ENCODE measurements around the gene PTGR1.
"Not testable (repeated sequence)": the region's sequence is repeated elsewhere in the genome, so short reads cannot be mapped to it uniquely, and the experiment has no call there.

The PTGR1 gene

DNA sequence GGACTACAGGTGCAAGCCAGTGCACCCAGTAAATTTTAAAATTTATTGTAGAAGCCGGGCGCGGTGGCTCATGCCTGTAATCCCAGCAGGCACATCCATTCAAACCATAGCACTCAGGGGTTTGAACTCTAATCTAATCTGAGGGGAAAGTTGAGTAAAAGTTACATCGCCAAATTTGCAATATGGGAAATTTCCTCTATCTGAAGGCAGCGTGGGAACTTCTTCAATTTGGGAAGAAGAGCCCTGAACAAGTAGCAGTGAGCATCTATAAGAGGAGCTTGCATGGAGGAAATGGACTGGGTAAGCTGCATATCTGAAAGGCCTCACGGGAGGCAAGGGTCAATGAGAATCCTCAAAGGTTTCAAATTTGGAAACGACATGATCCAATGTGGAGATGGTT lies 29.0 kb upstream of the PTGR1 start:
- DNase-seq = no peak
- no peak overlapping the region for H3K4me3 Mint-ChIP-seq
- ATAC-seq = no peak
- H3K36me3 Mint-ChIP-seq (ENCODE audit: low read depth) = peaks cover 19% of the 10 kb centered on the region
- no peaks in the 10 kb centered on the region for H3K27me3 Mint-ChIP-seq
- peaks cover 24% of the 10 kb centered on the region for H3K4me1 Mint-ChIP-seq
- H3K9me3 Mint-ChIP-seq = no peaks in the 10 kb centered on the region
- H3K27ac Mint-ChIP-seq = no peak overlapping the region

GRCh38 chr9:111627260-111627963 lies 28.0 kb upstream of the PTGR1 start:
- Mint-ChIP-seq H3K27me3 (peaks cover 4% of the 10 kb centered on the region), H3K36me3 (ENCODE audit: low read depth) (peaks cover 9% of the 10 kb centered on the region), H3K9me3 (no peaks in the 10 kb centered on the region), H3K4me3 (no peak overlapping the region), H3K4me1 (peaks cover 14% of the 10 kb centered on the region), H3K27ac (no peak overlapping the region)
- no peak for DNase-seq
- no peak for ATAC-seq

DNA sequence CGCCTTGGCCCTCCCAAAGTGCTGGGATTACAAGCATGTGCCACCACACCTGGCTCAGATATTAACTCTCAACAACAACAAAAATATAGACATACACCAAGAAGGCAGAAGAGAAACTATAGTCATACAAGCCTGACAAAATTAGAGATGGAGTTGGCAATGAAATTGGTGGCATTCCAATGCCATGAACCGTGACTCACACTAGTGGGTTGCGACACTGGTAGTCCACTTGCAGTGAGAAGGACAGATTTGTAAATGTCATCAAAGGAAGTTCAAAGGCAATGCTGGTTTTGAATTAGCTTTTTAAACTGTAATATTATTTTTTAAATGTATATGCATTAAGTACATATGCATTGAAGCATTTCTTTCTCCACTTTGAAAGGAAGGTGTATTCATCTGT lies 23.2 kb upstream of the PTGR1 start:
- Mint-ChIP-seq H3K4me1 (no peaks in the 10 kb centered on the region), H3K4me3 (no peak overlapping the region), H3K27ac (no peak overlapping the region), H3K9me3 (no peaks in the 10 kb centered on the region), H3K36me3 (ENCODE audit: low read depth) (no peaks in the 10 kb centered on the region), H3K27me3 (peaks cover 8% of the 10 kb centered on the region)
- DNase-seq (no peak), ATAC-seq (no peak)

DNA sequence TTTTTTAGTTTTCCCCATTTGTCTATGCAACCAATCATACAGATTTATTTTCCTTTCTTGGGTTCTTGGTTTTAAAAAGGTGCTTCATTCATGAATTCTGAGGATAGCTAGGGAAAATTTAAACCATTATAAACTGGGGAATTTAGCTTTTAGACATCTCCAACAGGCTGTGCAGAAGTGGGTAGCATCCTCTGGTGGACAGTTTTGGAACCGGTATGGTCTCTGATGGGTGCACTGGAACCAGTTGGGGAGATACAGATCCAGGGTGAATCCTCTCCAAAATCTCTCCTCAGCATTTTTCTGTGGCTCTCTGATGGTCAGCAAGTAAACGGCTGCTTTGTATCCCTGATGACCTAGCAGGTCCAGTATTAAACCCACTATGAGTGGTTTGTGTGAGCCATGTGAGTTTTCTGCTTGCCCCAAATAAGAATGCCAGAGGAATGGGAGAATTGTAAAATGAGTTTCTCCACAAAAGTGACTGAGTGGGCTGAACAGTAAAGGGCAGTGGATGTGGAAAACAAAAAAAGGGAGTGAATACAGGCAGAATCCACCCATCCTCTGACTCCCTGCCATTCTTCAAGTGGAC lies 22.5 kb upstream of the PTGR1 start:
- ATAC-seq (no peak), DNase-seq (peak; percentile 16)
- no peaks in the 10 kb centered on the region for H3K9me3 Mint-ChIP-seq
- H3K27ac Mint-ChIP-seq = no peak overlapping the region
- H3K36me3 Mint-ChIP-seq (ENCODE audit: low read depth) = no peaks in the 10 kb centered on the region
- H3K4me1 Mint-ChIP-seq = no peaks in the 10 kb centered on the region
- H3K27me3 Mint-ChIP-seq = peaks cover 8% of the 10 kb centered on the region
- no peak overlapping the region for H3K4me3 Mint-ChIP-seq

DNA sequence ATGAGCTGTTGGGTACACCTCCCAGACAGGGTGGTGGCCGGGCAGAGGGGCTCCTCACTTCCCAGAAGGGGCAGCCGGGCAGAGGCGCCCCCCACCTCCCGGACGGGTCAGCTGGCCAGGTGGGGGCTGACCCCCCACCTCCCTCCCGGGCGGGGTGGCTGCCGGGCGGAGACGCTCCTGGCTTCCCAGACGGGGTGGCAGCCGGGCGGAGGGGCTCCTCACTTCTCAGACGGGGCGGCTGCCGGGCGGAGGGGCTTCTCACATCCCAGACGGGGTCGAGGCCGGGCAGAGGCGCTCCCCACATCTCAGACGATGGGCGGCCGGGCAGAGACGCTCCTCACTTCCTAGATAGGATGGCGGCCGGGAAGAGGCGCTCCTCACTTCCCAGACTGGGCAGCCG lies 17.9 kb upstream of the PTGR1 start:
- H3K27ac Mint-ChIP-seq; H3K4me3 Mint-ChIP-seq; H3K4me1 Mint-ChIP-seq; H3K9me3 Mint-ChIP-seq; DNase-seq; ATAC-seq; H3K36me3 Mint-ChIP-seq (ENCODE audit: low read depth): not testable (repeated sequence)
- peaks cover 11% of the 10 kb centered on the region for H3K27me3 Mint-ChIP-seq

GRCh38 chr9:111615928-111616327 lies 16.5 kb upstream of the PTGR1 start:
- H3K4me3 Mint-ChIP-seq = no peak overlapping the region
- H3K27ac Mint-ChIP-seq = no peak overlapping the region
- ATAC-seq (no peak), DNase-seq (no peak)
- H3K9me3 Mint-ChIP-seq = no peaks in the 10 kb centered on the region
- no peaks in the 10 kb centered on the region for H3K4me1 Mint-ChIP-seq
- H3K36me3 Mint-ChIP-seq (ENCODE audit: low read depth) = no peaks in the 10 kb centered on the region
- peaks cover 9% of the 10 kb centered on the region for H3K27me3 Mint-ChIP-seq

DNA sequence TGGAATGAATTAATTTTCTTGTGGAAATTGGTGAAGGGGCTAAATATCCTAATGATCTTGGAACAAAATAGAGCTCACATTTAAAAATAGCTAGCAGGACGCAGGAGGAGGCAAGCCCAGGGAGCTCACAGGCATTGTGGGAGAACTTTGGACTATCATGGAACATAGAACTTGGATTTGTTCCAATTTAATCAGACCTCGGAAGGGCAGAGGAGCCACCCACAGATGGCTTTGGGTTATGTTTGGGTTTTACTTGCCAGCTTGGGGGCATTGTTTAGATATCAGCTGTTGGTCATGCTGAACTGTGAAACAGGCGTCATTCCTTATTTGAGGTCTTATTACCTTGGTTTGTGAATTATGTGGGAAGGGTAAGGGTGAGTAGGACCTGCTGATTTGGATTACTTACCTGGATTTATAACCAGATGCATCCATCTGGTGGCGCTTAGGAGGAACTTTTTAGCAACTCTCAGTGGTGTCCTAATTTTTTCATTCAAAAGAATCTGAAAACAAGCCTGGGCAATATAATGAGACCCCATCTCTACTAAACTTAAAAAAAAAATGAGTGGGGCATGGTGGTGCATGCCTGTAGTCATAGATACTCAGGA lies 14.1 kb upstream of the PTGR1 start:
- H3K4me1 Mint-ChIP-seq = no peaks in the 10 kb centered on the region
- no peaks in the 10 kb centered on the region for H3K36me3 Mint-ChIP-seq (ENCODE audit: low read depth)
- no peak overlapping the region for H3K4me3 Mint-ChIP-seq
- no peak for ATAC-seq
- no peak for DNase-seq
- H3K9me3 Mint-ChIP-seq = no peaks in the 10 kb centered on the region
- H3K27me3 Mint-ChIP-seq = peaks cover 16% of the 10 kb centered on the region
- H3K27ac Mint-ChIP-seq = no peak overlapping the region

- peaks cover 19% of the 10 kb centered on the region for H3K27me3 Mint-ChIP-seq
- ATAC-seq = no peak
- H3K27ac Mint-ChIP-seq = no peak overlapping the region
- no peak overlapping the region for H3K4me3 Mint-ChIP-seq
- H3K36me3 Mint-ChIP-seq (ENCODE audit: low read depth) = no peaks in the 10 kb centered on the region
- H3K9me3 Mint-ChIP-seq = no peaks in the 10 kb centered on the region
- DNase-seq = no peak
- H3K4me1 Mint-ChIP-seq = no peaks in the 10 kb centered on the region
These were observed 11.4 kb upstream of the PTGR1 start for GRCh38 chr9:111610845-111611244.

- DNase-seq (no peak), ATAC-seq (no peak)
- Mint-ChIP-seq H3K4me1 (no peaks in the 10 kb centered on the region), H3K4me3 (no peak overlapping the region), H3K27me3 (peaks cover 21% of the 10 kb centered on the region), H3K27ac (no peak overlapping the region), H3K9me3 (no peaks in the 10 kb centered on the region), H3K36me3 (ENCODE audit: low read depth) (no peaks in the 10 kb centered on the region)
These were observed 10.7 kb upstream of the PTGR1 start for GRCh38 chr9:111610149-111610548.

- Mint-ChIP-seq H3K36me3 (ENCODE audit: low read depth) (no peaks in the 10 kb centered on the region), H3K9me3 (no peaks in the 10 kb centered on the region), H3K4me3 (no peak overlapping the region), H3K4me1 (peaks cover under 1% of the 10 kb centered on the region), H3K27me3 (peaks cover 25% of the 10 kb centered on the region), H3K27ac (no peak overlapping the region)
- DNase-seq (no peak), ATAC-seq (no peak)
These were observed 5.7 kb upstream of the PTGR1 start for GRCh38 chr9:111605041-111605559.

DNA sequence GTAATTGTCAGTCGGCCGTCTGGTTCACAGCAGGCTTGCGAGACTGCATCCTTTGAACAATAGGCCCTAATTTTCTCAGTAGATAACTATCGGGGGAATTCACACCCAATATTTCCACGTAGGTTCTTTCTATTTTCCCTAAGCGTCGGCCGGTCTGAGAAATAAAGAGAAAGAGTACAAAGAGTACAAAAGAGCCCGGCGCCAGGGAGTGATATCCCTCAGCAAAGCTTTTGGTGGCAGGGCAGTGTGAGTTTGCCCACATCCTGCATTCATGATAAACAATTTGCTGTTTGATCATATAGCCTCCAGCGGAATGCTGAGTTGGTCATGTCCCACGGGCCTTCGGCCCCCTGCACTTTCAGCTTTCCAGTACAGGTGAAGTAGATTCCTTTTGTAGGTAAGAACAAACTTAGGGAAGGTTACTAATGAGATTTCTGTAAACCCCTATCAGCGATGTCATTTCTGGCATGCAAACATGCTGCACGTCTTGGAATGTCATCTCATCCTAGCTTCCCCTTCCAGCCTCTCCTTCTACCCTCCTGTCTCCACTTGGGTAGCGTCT lies 4.7 kb upstream of the PTGR1 start:
- Mint-ChIP-seq H3K4me3 (no peak overlapping the region), H3K27me3 (peaks cover 30% of the 10 kb centered on the region), H3K27ac (no peak overlapping the region), H3K36me3 (ENCODE audit: low read depth) (no peaks in the 10 kb centered on the region), H3K9me3 (no peaks in the 10 kb centered on the region), H3K4me1 (peaks cover 6% of the 10 kb centered on the region)
- ATAC-seq (no peak), DNase-seq (no peak)

DNA sequence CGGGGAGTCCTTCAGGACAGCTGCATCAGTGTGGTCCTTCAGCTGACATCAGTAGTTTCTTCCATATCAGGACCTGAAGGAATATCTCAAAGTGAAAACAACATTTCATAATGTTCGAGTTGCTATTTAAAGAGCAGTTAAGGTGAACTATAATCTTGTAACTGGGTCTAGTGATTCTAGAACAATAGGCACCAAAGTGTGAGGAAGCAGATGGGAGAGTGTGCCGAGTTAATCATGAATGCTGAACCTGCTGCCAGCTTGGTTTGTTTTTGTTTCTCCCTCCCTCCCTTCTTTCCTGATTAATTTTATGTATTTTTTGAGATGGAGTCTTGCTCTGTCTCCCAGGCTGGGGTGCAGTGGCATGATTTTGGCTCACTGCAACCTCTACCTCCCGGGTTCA lies 3.6 kb upstream of the PTGR1 start:
- ATAC-seq (no peak), DNase-seq (no peak)
- Mint-ChIP-seq H3K27ac (no peak overlapping the region), H3K4me3 (no peak overlapping the region), H3K9me3 (no peaks in the 10 kb centered on the region), H3K27me3 (peaks cover 34% of the 10 kb centered on the region), H3K4me1 (peaks cover 15% of the 10 kb centered on the region), H3K36me3 (ENCODE audit: low read depth) (no peaks in the 10 kb centered on the region)

- H3K27me3 Mint-ChIP-seq = peaks cover 43% of the 10 kb centered on the region
- H3K27ac Mint-ChIP-seq = no peak overlapping the region
- no peak overlapping the region for H3K4me3 Mint-ChIP-seq
- DNase-seq (no peak), ATAC-seq (no peak)
- H3K4me1 Mint-ChIP-seq = peaks cover 21% of the 10 kb centered on the region
- no peaks in the 10 kb centered on the region for H3K36me3 Mint-ChIP-seq (ENCODE audit: low read depth)
- no peaks in the 10 kb centered on the region for H3K9me3 Mint-ChIP-seq
These were observed 2.0 kb upstream of the PTGR1 start for GRCh38 chr9:111601237-111602018.

- no peak for ATAC-seq
- Mint-ChIP-seq H3K36me3 (ENCODE audit: low read depth) (no peaks in the 10 kb centered on the region), H3K4me1 (peaks cover 21% of the 10 kb centered on the region), H3K27me3 (peaks cover 40% of the 10 kb centered on the region), H3K9me3 (no peaks in the 10 kb centered on the region), H3K27ac (no peak overlapping the region), H3K4me3 (peak overlapping the region; percentile 83)
- DNase-seq = no peak
These were observed 502 bp upstream of the PTGR1 start for GRCh38 chr9:111599955-111600343.
